Hindlimb muscle (tissue), 1 donor: ENCODE measurements around the gene KCNQ1. TPM values are rescaled to one million over a fixed set of nuclear protein-coding genes. Genes with fewer than 3 reads are reported as not detected.

Source experiments
- DNase-seq: peaks from one replicate; pipeline ENCODE4 v3.0.0-alpha.2; 2013
- polyA plus RNA-seq: library from polyadenylated mRNA; unstranded; fragments of 120-200 nt; gene quantifications from one replicate; pipeline ENCODE4 v1.2.1, GENCODE V29; 2013; ENCODE audit not compliant: insufficient read length

KCNQ1 gene
- polyA plus RNA-seq, 1 donor: 2.9 TPM

- DNase-seq: no peak
These were observed 94.8 kb downstream of the KCNQ1 start for GRCh38 chr11:2539371-2540222.

DNA sequence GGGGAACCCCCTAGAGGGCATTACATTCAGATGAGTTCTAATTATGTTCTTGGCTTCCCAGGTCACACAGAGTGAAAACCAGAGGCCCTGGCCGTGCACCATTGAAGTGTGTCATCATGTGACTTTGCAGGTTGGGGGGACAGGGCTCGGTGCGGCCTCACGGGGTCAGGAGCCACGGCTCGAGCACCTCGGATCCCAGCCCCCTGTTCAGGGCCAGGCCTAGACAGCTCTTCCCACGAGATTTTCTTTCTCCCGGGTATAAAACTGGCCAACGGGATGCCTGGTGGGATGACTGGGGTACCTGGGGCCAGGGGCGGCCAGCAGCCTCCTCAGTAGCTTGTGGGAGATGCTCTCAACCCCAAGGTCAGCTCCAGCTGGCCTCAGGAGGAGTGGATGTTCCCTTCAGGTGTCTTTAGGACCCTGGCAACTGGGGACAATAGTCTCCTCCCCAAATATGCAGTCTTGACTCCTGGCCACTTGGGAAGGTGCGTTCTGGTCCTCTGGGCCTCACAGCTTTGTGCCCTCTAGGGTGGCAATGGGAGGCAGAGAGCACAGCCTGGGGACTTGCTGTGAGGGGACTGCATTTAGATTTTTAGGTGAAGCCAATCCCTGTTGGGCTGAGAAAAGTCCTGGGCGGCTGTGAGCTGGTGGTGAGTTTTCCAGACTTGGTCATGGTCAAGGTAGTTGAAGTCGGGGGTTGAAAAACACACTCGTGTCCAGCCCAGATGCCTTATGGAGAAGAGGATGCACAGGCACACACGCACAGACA is 95.6 kb downstream of the KCNQ1 start:
- no peak for DNase-seq

- DNase-seq: no peak
These were observed 96.3 kb downstream of the KCNQ1 start for GRCh38 chr11:2540992-2541680.

DNA sequence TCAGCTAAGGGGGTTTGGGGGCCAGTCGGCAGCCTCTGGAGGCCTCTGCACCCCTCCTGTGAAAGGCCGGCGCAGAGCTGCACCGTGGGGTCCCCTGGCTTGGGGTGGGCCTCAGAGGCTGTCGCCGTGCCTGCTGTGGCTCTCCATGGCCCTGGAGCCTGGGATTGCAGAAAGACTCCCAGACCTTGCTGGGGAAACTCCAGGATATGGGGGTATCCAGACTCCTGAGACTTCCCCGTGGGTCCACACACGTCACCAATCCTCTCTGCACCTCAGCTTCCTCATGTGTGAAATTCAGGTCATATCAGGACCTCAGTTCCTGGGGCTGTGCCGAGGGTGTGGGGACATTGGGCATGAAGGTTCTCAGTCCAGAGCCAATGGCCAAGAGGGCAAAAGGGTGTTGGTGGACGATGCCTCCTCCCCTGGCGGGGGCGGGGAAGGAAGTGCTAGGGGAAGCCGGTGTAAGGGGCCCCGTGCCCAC is 97.1 kb downstream of the KCNQ1 start:
- no peak for DNase-seq

DNA sequence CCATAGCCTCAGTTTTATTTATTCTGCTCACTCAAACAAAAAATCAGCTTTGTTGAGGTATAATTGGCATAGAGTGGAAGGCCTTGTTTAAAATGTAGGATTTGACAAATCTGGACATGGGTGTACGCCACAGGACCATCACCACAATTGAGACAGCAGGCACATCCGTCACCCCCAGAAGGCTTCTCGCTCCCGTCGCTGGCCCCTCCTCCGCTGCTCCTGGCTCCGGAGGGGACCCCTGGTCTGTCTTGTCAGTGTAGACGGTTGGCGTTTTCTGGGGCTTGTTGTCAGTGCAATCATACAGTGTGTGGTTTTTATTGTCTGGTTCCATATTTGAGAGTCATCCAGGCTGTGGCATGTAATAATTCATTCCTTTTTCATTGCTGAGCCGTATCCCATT is 97.6 kb downstream of the KCNQ1 start:
- DNase-seq: no peak

DNA sequence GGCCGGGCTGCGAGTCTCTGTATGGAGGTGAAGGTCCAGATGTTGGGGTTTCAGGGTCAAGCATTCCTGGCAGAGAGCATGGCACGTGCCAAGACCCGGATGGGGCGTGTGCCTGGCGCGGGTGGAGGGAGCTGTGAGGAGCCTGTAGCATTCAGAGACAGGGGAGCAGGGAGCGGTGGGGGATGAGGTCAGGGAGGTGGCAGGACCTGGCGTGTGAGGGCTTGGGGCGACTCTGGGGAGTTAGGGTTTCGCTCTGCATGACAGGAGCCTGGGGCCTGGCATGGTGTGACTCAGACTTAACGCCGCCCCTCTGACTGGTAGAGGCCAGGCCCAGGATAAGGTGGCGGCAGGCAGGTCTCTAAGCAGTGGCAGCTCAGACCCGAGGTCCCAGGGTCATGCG is 103.0 kb downstream of the KCNQ1 start:
- DNase-seq: no peak

DNA sequence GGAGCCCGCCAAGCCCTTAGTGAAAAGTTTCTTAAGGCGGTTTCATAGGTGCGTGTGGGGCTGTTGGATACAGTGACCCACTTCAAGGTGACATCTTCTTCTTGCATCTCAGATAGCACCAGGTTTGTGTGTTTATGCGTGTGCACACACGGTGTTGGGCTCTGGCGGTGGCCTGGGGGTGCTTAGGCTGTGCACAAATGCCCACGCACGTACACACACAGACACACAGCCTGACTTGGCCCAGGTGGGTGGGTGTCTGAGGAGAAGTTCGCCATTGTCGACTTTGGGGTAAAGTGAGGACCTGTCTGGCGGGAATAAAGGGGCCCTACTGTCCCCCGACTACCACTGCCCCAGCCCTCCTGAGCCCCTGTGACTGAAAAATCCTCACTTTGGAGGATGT is 103.8 kb downstream of the KCNQ1 start:
- DNase-seq: no peak

GRCh38 chr11:2549080-2549479 is 104.3 kb downstream of the KCNQ1 start:
- DNase-seq: no peak

DNA sequence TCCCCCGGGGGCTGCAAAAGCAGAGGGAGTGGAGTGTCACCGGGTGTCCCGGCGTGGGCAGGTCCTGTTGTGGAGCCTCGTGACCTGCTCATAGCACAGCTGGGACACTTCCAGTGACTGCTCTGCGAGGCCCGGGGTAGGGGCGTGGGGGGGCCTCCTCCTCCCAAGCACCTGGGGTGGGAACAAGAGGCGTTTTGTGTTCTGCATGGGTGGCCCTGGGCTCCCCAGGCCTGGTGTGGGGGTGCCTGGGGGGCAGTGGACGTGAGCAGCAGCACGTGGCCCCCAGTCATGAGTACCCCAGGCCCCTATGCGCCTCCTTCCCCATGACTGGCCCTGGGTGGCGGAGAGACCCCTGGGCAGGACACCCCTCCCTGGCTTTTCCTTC is 104.7 kb downstream of the KCNQ1 start:
- no peak for DNase-seq

GRCh38 chr11:2549876-2550605 is 105.2 kb downstream of the KCNQ1 start:
- peak; percentile 64 for DNase-seq

DNA sequence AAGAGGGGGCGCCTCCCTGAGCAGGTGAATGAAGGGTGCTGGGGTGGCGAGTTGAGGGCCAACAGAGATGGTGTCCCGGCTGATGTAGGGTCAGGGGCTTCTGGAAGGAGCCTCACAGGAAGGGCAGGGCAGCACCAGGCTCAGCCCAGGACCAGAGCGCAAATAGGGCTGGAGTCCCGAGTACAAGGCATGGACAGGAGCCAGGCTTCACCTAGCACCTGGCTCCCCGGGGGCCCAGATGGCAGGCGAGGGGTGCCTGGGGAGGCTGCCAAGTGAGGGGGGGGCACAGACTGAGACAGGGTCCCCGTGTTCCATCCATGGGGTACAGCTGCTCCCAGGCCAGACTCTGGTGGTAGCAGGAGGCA is 105.8 kb downstream of the KCNQ1 start:
- DNase-seq: no peak

DNA sequence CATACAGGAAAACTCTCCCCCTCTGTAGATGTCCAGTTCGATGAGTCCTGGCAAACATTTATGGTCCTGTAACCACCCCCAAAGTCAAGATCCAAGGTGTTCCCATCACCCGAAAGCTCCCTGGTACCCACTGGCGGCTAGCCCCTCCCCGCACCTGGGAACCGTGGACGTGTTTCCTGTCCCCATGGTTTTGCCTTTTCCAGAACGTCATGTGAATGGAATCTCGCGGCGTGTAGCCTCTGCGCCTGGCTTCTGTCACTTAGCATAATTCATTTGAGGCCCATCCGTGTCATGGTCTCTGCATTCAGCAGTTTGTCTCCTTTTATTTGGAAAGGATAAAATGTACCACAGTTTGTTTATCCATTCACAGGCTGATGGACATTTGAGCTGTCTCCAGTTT is 106.3 kb downstream of the KCNQ1 start:
- no peak for DNase-seq

DNA sequence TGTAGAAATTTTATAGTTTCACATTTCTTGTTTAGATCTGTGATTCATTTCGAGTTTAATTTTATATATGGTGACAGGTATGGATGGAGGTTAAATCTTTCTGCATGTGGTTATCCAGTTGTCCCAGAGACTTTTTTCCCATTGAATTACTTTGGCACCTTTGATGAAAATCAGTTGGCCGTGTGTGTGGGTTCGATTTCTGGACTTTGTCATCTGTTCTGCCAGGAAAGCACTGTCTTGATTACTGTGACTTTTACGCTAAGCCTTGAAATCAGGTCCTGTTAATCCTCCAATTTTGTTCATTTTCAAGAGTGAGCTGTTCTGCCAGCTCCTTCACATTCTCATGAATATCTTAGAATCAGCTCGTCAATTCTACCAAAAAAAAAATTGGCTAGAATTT is 107.4 kb downstream of the KCNQ1 start:
- DNase-seq: no peak

DNA sequence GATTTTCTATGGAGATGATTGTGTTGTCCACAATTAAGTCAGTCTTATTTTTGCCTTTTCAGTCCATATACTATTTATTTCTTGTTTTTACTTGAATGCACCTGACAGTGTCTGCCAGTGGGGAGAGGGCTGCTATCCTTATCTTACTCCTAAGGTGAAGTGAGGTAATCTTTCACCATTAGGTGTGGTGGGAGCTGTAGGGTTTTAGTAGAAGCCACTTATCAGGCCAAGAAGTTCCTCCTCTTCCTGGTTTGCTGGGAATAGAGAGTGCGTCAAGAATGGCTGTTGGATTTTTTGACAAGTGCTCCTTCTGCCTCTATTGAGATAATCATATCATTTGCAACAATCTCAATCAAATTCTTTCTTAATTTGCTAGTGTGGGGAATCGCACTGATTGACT is 108.4 kb downstream of the KCNQ1 start:
- DNase-seq: no peak

- DNase-seq: no peak
These were observed 109.1 kb downstream of the KCNQ1 start for GRCh38 chr11:2553886-2554285.

DNA sequence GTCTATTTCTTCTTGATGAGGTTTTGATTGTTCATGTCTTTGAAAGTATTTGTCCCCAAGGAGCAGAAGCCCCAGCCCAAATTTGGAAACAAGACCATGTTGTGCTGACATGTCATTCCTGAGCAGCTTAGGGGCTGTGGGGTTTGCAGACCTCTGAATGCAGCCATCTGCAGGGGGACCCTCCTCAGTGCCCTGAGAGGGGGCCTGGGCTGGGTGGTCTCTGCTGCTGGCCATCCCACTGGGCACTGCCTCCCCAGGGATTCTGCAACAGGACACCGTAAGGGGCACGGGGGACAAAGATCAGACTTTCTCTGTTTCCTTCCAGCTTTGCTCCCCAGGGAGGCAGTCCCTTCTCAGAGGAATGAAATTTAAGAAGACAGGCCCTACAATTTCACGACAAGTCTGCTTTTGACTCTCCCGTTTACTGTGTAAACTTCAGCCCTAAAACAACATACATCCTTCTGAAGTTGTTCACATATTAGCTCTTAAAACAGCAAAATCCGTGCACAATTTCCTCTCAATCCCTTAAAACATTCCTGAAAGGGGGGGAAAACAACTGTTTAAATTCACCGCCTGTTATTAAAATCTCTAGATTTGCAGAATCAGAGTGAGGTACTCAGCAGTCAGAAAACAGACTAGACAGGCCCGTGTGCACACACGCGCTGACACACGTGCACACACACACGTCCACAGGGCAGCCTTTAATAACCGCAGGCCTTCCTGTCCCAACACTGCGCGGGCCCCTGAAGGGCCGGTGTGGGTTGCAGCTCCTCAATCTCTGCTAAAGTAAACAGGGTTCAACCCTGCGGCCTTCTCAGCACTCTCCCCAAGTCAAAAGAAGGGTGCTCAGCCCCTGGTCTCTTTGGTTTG is 109.8 kb downstream of the KCNQ1 start:
- no peak for DNase-seq

GRCh38 chr11:2555336-2555735 is 110.5 kb downstream of the KCNQ1 start:
- no peak for DNase-seq

GRCh38 chr11:2555891-2556290 is 111.1 kb downstream of the KCNQ1 start:
- no peak for DNase-seq

- DNase-seq: no peak
These were observed 112.6 kb downstream of the KCNQ1 start for GRCh38 chr11:2557381-2557780.

DNA sequence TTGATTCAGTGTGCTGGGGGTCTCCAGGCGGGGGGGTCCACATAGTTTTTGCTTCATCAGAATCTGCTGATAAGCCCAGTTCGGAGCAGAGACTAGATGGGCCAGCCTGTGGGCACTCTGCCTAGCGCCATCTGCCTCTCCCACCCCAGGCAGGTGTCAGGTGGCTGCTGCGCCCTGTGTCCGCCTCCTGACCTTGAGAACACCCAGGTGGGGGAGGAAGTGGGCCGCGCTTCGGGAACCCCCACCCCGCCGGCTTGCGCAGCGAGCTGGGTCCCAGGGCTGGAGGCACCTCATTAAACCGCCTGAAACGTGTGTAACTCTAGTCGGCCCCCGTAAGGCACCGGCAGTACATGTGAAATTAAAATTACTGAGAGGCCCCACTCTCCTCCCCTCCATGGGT is 113.6 kb downstream of the KCNQ1 start:
- DNase-seq: no peak

- no peak for DNase-seq
These were observed 114.2 kb downstream of the KCNQ1 start for GRCh38 chr11:2558861-2559526.
